ENCODE data around the gene VASN.

- TF ChIP-seq POLR2A (IDR thresholded peaks at IDR 0.05): no peak
- TF ChIP-seq, protein P1, sequence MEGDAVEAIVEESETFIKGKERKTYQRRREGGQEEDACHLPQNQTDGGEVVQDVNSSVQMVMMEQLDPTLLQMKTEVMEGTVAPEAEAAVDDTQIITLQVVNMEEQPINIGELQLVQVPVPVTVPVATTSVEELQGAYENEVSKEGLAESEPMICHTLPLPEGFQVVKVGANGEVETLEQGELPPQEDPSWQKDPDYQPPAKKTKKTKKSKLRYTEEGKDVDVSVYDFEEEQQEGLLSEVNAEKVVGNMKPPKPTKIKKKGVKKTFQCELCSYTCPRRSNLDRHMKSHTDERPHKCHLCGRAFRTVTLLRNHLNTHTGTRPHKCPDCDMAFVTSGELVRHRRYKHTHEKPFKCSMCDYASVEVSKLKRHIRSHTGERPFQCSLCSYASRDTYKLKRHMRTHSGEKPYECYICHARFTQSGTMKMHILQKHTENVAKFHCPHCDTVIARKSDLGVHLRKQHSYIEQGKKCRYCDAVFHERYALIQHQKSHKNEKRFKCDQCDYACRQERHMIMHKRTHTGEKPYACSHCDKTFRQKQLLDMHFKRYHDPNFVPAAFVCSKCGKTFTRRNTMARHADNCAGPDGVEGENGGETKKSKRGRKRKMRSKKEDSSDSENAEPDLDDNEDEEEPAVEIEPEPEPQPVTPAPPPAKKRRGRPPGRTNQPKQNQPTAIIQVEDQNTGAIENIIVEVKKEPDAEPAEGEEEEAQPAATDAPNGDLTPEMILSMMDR (IDR thresholded peaks at IDR 0.05): no peak
These were observed 12.2 kb downstream of the VASN start for GRCh38 chr16:4383591-4384444.
